ENCODE results near the gene GPR21.

DNA sequence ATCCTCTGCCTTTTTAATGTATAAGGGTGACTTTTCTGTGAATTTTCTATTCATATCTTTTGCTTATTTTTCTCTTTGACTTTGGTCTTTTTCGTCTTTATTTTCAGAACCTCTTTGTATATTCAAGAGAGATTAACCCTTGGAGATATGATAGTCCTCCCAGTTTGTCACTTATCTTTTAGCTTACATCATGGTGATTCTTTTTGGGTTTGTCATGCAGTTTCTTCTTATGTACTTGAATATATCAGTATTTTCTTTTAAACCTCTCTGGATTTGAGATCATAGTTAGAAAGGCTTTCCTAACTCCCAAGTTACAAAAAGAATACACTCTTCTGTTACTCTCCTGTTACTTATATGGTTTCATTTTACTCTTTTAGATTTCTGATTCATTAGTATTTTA, 27.5 kb upstream of the GPR21 start:
- TF ChIP-seq POLR2AphosphoS5 (IDR thresholded peaks at IDR 0.05; ENCODE audit: insufficient read depth in 1 of 2, low read depth in 1 of 2) (no peak), POLR2A (IDR thresholded peaks at IDR 0.05) (no peak)
- TF ChIP-seq, protein P1, sequence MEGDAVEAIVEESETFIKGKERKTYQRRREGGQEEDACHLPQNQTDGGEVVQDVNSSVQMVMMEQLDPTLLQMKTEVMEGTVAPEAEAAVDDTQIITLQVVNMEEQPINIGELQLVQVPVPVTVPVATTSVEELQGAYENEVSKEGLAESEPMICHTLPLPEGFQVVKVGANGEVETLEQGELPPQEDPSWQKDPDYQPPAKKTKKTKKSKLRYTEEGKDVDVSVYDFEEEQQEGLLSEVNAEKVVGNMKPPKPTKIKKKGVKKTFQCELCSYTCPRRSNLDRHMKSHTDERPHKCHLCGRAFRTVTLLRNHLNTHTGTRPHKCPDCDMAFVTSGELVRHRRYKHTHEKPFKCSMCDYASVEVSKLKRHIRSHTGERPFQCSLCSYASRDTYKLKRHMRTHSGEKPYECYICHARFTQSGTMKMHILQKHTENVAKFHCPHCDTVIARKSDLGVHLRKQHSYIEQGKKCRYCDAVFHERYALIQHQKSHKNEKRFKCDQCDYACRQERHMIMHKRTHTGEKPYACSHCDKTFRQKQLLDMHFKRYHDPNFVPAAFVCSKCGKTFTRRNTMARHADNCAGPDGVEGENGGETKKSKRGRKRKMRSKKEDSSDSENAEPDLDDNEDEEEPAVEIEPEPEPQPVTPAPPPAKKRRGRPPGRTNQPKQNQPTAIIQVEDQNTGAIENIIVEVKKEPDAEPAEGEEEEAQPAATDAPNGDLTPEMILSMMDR (IDR thresholded peaks at IDR 0.05): no peak
